ENCODE measurements around the gene CLDND2. TPM values are rescaled to one million over a fixed set of nuclear protein-coding genes. Genes with fewer than 3 reads are reported as not detected.

The CLDND2 gene
- total and polyA plus RNA-seq, 4 experiments from 2014 or later = 1.5 to 2.0 TPM; not detected in 2

DNA sequence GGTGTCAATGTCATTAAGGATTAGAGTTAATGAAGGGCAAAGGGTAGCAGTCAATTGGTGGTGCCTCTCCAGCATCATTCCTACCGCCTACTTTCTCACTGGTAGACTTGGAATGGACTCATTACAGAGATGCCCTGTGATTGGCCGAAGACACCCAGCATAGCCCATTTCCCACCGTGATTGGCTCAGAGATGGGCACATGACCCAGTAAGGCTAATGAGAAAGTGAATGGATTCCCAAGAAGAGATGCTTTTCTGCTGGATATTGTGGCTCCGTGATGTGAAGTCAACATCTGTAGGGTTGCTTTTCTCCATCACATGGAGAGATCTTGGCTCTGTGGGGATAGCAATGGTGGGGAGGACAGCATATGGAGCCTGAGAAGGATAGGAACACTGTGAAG lies 38.4 kb downstream of the CLDND2 start:
- no peak overlapping the region for H3K4me3 ChIP-seq (ENCODE audit: low read length in 2 of 2)
- intact Hi-C loops (cut with micrococcal nuclease) = no loop called here
- Mint-ChIP-seq H3K27ac (no peak overlapping the region), H3K36me3 (peaks cover 0 to 9% of the 10 kb centered on the region in 2 donors), H3K4me1 (peaks cover 4 to 22% (median 5%) of the 10 kb centered on the region in 4 donors), H3K4me3 (no peak overlapping the region), H3K27me3 (peaks cover 25 to 35% of the 10 kb centered on the region in 2 donors), H3K9me3 (peaks cover 0 to 5% (median 1%) of the 10 kb centered on the region in 8 donors)
- H3K4me1 ChIP-seq (ENCODE audit: insufficient read depth, low read length) = peaks cover 9% of the 10 kb centered on the region
- no peak for DNase-seq
- ChIA-PET CTCF (ENCODE audit: partially characterized antibody) (no interaction called here), POLR2A (ENCODE audit: partially characterized antibody) (no interaction called here)
- H3K36me3 ChIP-seq (ENCODE audit: insufficient read depth, low read length) = no peaks in the 10 kb centered on the region
- no peaks in the 10 kb centered on the region for H3K9me3 ChIP-seq (ENCODE audit: control insufficient read depth in 1 of 2, low read length in 2 of 2)
- peaks cover 13% of the 10 kb centered on the region for H3K27me3 ChIP-seq (ENCODE audit: insufficient read depth, low read length)
- no peak overlapping the region for H3K27ac ChIP-seq (ENCODE audit: low read depth, low read length)

GRCh38 chr19:51329411-51329810 lies 39.4 kb downstream of the CLDND2 start:
- H3K36me3 ChIP-seq (ENCODE audit: insufficient read depth, low read length) = no peaks in the 10 kb centered on the region
- no peak overlapping the region for H3K4me3 Mint-ChIP-seq
- peaks cover 0 to 9% of the 10 kb centered on the region in 2 donors for H3K36me3 Mint-ChIP-seq
- H3K27ac Mint-ChIP-seq = no peak overlapping the region
- peaks cover 9% of the 10 kb centered on the region for H3K4me1 ChIP-seq (ENCODE audit: insufficient read depth, low read length)
- no peak overlapping the region for H3K27ac ChIP-seq (ENCODE audit: low read depth, low read length)
- no peak for DNase-seq
- ChIA-PET CTCF (ENCODE audit: partially characterized antibody) (no interaction called here), POLR2A (ENCODE audit: partially characterized antibody) (no interaction called here)
- no peak overlapping the region for H3K4me3 ChIP-seq (ENCODE audit: low read length in 2 of 2)
- H3K4me1 Mint-ChIP-seq = peaks cover 4 to 22% (median 5%) of the 10 kb centered on the region in 4 donors
- peaks cover 14% of the 10 kb centered on the region for H3K27me3 ChIP-seq (ENCODE audit: insufficient read depth, low read length)
- intact Hi-C loops (cut with micrococcal nuclease) = no loop called here
- H3K9me3 Mint-ChIP-seq = peaks cover 0 to 5% (median 1%) of the 10 kb centered on the region in 8 donors
- no peaks in the 10 kb centered on the region for H3K9me3 ChIP-seq (ENCODE audit: control insufficient read depth in 1 of 2, low read length in 2 of 2)
- H3K27me3 Mint-ChIP-seq = peaks cover 26 to 37% of the 10 kb centered on the region in 2 donors

DNA sequence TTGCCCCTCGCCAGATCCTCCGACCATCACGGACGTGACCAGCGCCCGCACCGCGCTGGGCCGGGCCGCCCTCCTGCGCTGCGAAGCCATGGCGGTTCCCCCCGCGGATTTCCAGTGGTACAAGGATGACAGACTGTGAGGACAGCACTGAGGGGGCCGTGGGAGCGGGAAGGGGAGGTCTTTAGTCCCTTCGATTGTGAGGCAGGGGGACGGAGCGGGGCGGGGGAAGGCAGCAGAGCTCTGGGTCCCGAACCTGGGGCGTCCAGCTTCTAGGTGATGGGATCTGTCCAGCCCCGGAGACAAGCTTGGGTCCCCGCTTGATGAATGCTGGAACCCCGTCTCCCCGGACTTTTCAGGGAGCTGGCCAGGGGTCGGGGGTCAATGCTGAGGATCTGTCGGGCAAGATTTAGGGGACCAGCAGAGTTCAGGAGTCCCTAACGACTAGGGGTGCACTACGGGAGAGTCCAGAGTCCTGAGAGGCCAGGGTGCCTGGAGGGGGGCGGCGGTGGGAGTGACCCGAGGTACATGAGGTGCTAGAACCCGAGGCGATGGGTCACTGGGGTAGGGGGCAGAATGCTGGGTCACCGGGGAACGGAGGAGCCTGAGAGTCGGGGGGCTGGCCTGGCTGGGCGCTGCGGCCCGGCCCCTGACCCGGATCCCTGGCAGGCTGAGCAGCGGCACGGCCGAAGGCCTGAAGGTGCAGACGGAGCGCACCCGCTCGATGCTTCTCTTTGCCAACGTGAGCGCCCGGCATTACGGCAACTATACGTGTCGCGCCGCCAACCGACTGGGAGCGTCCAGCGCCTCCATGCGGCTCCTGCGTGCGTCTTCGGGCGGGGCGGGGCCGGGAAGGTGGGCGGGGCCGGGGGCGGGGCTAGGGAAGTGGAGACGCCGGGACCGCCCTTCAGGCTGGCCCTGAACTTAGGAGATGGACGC lies 41.5 kb downstream of the CLDND2 start:
- H3K4me1 Mint-ChIP-seq = peaks cover 4 to 22% (median 5%) of the 10 kb centered on the region in 4 donors
- H3K9me3 ChIP-seq (ENCODE audit: control insufficient read depth in 1 of 2, low read length in 2 of 2) = no peaks in the 10 kb centered on the region
- H3K27ac Mint-ChIP-seq = peak overlapping the region in 2 of 7 donors; percentile 47 to 48
- no peak overlapping the region for H3K27ac ChIP-seq (ENCODE audit: low read depth, low read length)
- peaks cover 9% of the 10 kb centered on the region for H3K4me1 ChIP-seq (ENCODE audit: insufficient read depth, low read length)
- intact Hi-C loops (cut with micrococcal nuclease) = no loop called here
- H3K36me3 ChIP-seq (ENCODE audit: insufficient read depth, low read length) = no peaks in the 10 kb centered on the region
- no peak overlapping the region for H3K4me3 ChIP-seq (ENCODE audit: low read length in 2 of 2)
- H3K4me3 Mint-ChIP-seq = peak overlapping the region in 5 of 8 donors; percentile 49 to 70 (median 59)
- peaks cover 0 to 9% of the 10 kb centered on the region in 2 donors for H3K36me3 Mint-ChIP-seq
- POLR2A ChIA-PET (ENCODE audit: partially characterized antibody) = no interaction called here
- H3K27me3 ChIP-seq (ENCODE audit: insufficient read depth, low read length) = peaks cover 21% of the 10 kb centered on the region
- H3K9me3 Mint-ChIP-seq = peaks cover 0 to 5% (median 1%) of the 10 kb centered on the region in 8 donors
- CTCF ChIA-PET (ENCODE audit: partially characterized antibody) = interaction anchor here (1.3 kb wide), 1 partner anchor 81 kb away, joined by 4 read pairs; no protein-coding TSS in a partner anchor
- DNase-seq = peak; percentile 29 to 59 (median 39)
- H3K27me3 Mint-ChIP-seq = peaks cover 39 to 41% of the 10 kb centered on the region in 2 donors

DNA sequence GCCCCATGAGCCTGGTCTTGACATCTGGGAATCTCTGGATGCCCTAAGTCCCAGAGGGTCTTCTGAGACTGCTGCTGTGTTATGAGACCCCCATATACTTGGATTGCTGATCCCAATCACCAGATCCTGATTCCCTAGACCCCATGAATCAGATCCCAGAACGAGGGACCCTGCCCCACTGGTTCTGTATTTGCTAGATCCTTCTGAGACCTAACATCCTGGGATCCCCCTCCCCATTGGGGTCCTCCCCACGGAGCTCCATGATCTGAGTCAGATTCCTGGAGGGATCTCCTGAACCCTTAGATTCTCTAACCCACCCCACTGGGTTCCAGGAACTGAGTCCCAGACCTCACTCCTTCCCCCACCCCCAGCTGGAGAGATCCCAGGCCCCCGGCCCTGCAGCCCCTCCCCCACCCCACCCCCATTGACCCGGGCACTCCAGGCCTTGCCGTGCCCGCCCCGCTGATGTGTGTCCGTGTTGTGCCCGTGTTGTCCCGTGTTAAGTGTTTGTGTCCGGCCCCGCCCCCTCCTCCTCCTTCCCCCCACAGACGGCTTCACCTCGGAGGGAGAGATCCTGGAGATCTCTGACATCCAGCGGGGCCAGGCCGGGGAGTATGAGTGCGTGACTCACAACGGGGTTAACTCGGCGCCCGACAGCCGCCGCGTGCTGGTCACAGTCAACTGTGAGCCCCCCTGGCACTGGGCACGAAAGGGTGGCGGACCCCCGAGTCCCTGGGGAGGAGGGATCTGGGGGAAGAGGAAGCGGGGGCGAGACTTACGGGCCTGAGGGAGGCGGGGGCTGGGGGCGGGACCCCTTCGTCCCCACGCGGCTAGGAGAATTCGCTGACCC lies 42.4 kb downstream of the CLDND2 start:
- H3K4me1 ChIP-seq (ENCODE audit: insufficient read depth, low read length) = peaks cover 9% of the 10 kb centered on the region
- H3K36me3 ChIP-seq (ENCODE audit: insufficient read depth, low read length) = no peaks in the 10 kb centered on the region
- DNase-seq = no peak
- no peak overlapping the region for H3K27ac ChIP-seq (ENCODE audit: low read depth, low read length)
- Mint-ChIP-seq H3K4me3 (no peak overlapping the region), H3K36me3 (peaks cover 0 to 9% of the 10 kb centered on the region in 2 donors), H3K9me3 (peaks cover 0 to 5% (median 1%) of the 10 kb centered on the region in 8 donors), H3K4me1 (peaks cover 4 to 22% (median 5%) of the 10 kb centered on the region in 4 donors), H3K27ac (peak overlapping the region in 1 of 7 donors; percentile 4), H3K27me3 (peaks cover 38 to 39% of the 10 kb centered on the region in 2 donors)
- CTCF ChIA-PET (ENCODE audit: partially characterized antibody) = interaction anchor here (1.3 kb wide), 1 partner anchor 81 kb away, joined by 4 read pairs; no protein-coding TSS in a partner anchor
- H3K9me3 ChIP-seq (ENCODE audit: control insufficient read depth in 1 of 2, low read length in 2 of 2) = no peaks in the 10 kb centered on the region
- POLR2A ChIA-PET (ENCODE audit: partially characterized antibody) = no interaction called here
- H3K27me3 ChIP-seq (ENCODE audit: insufficient read depth, low read length) = peaks cover 21% of the 10 kb centered on the region
- intact Hi-C loops (cut with micrococcal nuclease) = no loop called here
- H3K4me3 ChIP-seq (ENCODE audit: low read length in 2 of 2) = no peak overlapping the region

- intact Hi-C loops (cut with micrococcal nuclease) = no loop called here
- Histone ChIP-seq H3K27ac (ENCODE audit: low read depth, low read length) (no peak overlapping the region), H3K9me3 (ENCODE audit: control insufficient read depth in 1 of 2, low read length in 2 of 2) (no peaks in the 10 kb centered on the region), H3K4me1 (ENCODE audit: insufficient read depth, low read length) (peaks cover 9% of the 10 kb centered on the region), H3K27me3 (ENCODE audit: insufficient read depth, low read length) (peaks cover 21% of the 10 kb centered on the region), H3K4me3 (ENCODE audit: low read length in 2 of 2) (no peak overlapping the region), H3K36me3 (ENCODE audit: insufficient read depth, low read length) (no peaks in the 10 kb centered on the region)
- Mint-ChIP-seq H3K27me3 (peaks cover 35 to 39% of the 10 kb centered on the region in 2 donors), H3K36me3 (peaks cover 0 to 2% of the 10 kb centered on the region in 2 donors), H3K27ac (peak overlapping the region in 3 of 7 donors; percentile 4 to 54 (median 21)), H3K4me1 (peaks cover 4 to 22% (median 5%) of the 10 kb centered on the region in 4 donors), H3K4me3 (peak overlapping the region in 1 of 8 donors; percentile 21), H3K9me3 (no peaks in the 10 kb centered on the region)
- no peak for DNase-seq
- CTCF ChIA-PET (ENCODE audit: partially characterized antibody) = no interaction called here
- POLR2A ChIA-PET (ENCODE audit: partially characterized antibody) = no interaction called here
These were observed 43.4 kb downstream of the CLDND2 start for GRCh38 chr19:51325161-51325976.

- Histone ChIP-seq H3K27ac (ENCODE audit: low read depth, low read length) (no peak overlapping the region), H3K27me3 (ENCODE audit: insufficient read depth, low read length) (peaks cover 21% of the 10 kb centered on the region), H3K4me1 (ENCODE audit: insufficient read depth, low read length) (peaks cover 9% of the 10 kb centered on the region), H3K9me3 (ENCODE audit: control insufficient read depth in 1 of 2, low read length in 2 of 2) (no peaks in the 10 kb centered on the region), H3K36me3 (ENCODE audit: insufficient read depth, low read length) (no peaks in the 10 kb centered on the region), H3K4me3 (ENCODE audit: low read length in 2 of 2) (no peak overlapping the region)
- CTCF ChIA-PET (ENCODE audit: partially characterized antibody) = no interaction called here
- POLR2A ChIA-PET (ENCODE audit: partially characterized antibody) = no interaction called here
- Mint-ChIP-seq H3K4me3 (no peak overlapping the region), H3K27me3 (peaks cover 29 to 38% of the 10 kb centered on the region in 2 donors), H3K27ac (peak overlapping the region in 1 of 7 donors; percentile 13), H3K9me3 (no peaks in the 10 kb centered on the region), H3K4me1 (peaks cover 4 to 17% (median 4%) of the 10 kb centered on the region in 4 donors), H3K36me3 (no peaks in the 10 kb centered on the region)
- no peak for DNase-seq
- intact Hi-C loops (cut with micrococcal nuclease) = no loop called here
These were observed 44.7 kb downstream of the CLDND2 start for GRCh38 chr19:51324167-51324481.

Data from CD4-positive, alpha-beta memory T cell (primary cell).